NB4 (cell line): ENCODE results near the gene RGS16.

Experiments used
- POLR2A ChIP-seq: IDR thresholded peaks from 2 replicates; pipeline ENCODE4 v1.6.1; 2011; ENCODE audit warnings: mild to moderate bottlenecking; ENCODE audit not compliant: insufficient read length; ENCODE audit errors: extremely low read depth
- TF ChIP-seq, protein P1 (sequence below): IDR thresholded peaks from one replicate; pipeline ENCODE4 v1.5.1; 2012; ENCODE audit warnings: low read depth, low read length

DNA sequence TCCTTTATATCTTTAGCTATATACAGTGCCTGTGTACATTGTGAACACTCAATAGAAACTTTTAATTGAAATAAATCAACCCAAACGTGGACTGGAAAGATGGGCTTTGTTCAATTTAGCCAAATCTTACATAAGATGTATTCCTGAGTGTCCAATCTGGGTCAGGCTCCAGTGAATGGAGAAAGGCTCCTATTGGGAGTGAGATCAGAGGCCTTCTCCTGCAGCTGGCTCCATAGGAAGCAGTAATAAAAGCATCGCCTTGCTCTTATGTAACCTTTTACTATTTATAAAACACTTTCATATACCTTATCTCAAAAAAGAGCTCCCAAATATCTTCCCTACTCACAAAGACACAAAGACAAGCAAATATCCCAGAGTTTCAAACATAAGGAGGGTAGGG is 24.9 kb upstream of the RGS16 start:
- TF ChIP-seq, protein P1, sequence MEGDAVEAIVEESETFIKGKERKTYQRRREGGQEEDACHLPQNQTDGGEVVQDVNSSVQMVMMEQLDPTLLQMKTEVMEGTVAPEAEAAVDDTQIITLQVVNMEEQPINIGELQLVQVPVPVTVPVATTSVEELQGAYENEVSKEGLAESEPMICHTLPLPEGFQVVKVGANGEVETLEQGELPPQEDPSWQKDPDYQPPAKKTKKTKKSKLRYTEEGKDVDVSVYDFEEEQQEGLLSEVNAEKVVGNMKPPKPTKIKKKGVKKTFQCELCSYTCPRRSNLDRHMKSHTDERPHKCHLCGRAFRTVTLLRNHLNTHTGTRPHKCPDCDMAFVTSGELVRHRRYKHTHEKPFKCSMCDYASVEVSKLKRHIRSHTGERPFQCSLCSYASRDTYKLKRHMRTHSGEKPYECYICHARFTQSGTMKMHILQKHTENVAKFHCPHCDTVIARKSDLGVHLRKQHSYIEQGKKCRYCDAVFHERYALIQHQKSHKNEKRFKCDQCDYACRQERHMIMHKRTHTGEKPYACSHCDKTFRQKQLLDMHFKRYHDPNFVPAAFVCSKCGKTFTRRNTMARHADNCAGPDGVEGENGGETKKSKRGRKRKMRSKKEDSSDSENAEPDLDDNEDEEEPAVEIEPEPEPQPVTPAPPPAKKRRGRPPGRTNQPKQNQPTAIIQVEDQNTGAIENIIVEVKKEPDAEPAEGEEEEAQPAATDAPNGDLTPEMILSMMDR = no peak
- TF ChIP-seq POLR2A = no peak
